Esophagus squamous epithelium (tissue), 4 donors: Measurements from ENCODE around the gene ERICH4.

Source experiments
- POLR2A ChIP-seq, 4 donors: fragments of 450-650 bp; IDR thresholded peaks; one replicate each; pipeline ENCODE4 v1.6.1; 2017; ENCODE audit warnings: antibody characterized with exemption in 4 of 4, mild to moderate bottlenecking in 4 of 4, moderate library complexity in 3 of 4
- TF ChIP-seq, protein P1 (sequence below), 6 experiments: fragments of 450-650 bp in 4 of 6; fragments of 200-600 bp in 2 of 6; sonication (generic) in 2 of 6; IDR thresholded peaks; one replicate each; pipeline ENCODE4 v1.5.1; 2016 to 2019; ENCODE audit warnings: antibody characterized with exemption in 6 of 6, mild to moderate bottlenecking in 4 of 6, moderate library complexity in 4 of 6

- TF ChIP-seq, protein P1, sequence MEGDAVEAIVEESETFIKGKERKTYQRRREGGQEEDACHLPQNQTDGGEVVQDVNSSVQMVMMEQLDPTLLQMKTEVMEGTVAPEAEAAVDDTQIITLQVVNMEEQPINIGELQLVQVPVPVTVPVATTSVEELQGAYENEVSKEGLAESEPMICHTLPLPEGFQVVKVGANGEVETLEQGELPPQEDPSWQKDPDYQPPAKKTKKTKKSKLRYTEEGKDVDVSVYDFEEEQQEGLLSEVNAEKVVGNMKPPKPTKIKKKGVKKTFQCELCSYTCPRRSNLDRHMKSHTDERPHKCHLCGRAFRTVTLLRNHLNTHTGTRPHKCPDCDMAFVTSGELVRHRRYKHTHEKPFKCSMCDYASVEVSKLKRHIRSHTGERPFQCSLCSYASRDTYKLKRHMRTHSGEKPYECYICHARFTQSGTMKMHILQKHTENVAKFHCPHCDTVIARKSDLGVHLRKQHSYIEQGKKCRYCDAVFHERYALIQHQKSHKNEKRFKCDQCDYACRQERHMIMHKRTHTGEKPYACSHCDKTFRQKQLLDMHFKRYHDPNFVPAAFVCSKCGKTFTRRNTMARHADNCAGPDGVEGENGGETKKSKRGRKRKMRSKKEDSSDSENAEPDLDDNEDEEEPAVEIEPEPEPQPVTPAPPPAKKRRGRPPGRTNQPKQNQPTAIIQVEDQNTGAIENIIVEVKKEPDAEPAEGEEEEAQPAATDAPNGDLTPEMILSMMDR (IDR thresholded peaks at IDR 0.05): no peak
- TF ChIP-seq POLR2A (IDR thresholded peaks at IDR 0.05): no peak
Observed at GRCh38 chr19:41415154-41415571, 27.8 kb upstream of the ERICH4 start.
